NCI-H2227 (cell line): ENCODE results near the gene ADCK1.
"Not testable (repeated sequence)": the region's sequence is repeated elsewhere in the genome, so short reads cannot be mapped to it uniquely, and the experiment has no call there.

Experiments
- DNase-seq: peaks from one replicate; lab custom pipeline; 2025; ENCODE audit not compliant: unreplicated experiment; lab: John Stamatoyannopoulos, UW

ADCK1 gene

GRCh38 chr14:77892890-77893484 lies 93.1 kb downstream of the ADCK1 start:
- no peak for DNase-seq

GRCh38 chr14:77897374-77897773 lies 97.5 kb downstream of the ADCK1 start:
- no peak for DNase-seq

GRCh38 chr14:77902811-77903210 lies 102.9 kb downstream of the ADCK1 start:
- peak; percentile 65 for DNase-seq

GRCh38 chr14:77903221-77903620 lies 103.3 kb downstream of the ADCK1 start:
- peak; percentile 43 for DNase-seq

GRCh38 chr14:77903937-77904617 lies 104.2 kb downstream of the ADCK1 start:
- no peak for DNase-seq

GRCh38 chr14:77906446-77906845 lies 106.5 kb downstream of the ADCK1 start:
- no peak for DNase-seq

GRCh38 chr14:77908847-77909246 lies 108.9 kb downstream of the ADCK1 start:
- no peak for DNase-seq

- DNase-seq = no peak
Measured at GRCh38 chr14:77909911-77910310, 110.0 kb downstream of the ADCK1 start.

GRCh38 chr14:77910506-77910905 lies 110.6 kb downstream of the ADCK1 start:
- DNase-seq = no peak

- DNase-seq = no peak
Measured at GRCh38 chr14:77911356-77911755, 111.4 kb downstream of the ADCK1 start.

- DNase-seq = no peak
Measured at GRCh38 chr14:77912754-77913556, 113.0 kb downstream of the ADCK1 start.

GRCh38 chr14:77914073-77914721 lies 114.3 kb downstream of the ADCK1 start:
- no peak for DNase-seq

- not testable (repeated sequence) for DNase-seq
Measured at GRCh38 chr14:77915390-77915789, 115.5 kb downstream of the ADCK1 start.

GRCh38 chr14:77917491-77918201 lies 117.7 kb downstream of the ADCK1 start:
- no peak for DNase-seq

- no peak for DNase-seq
Measured at GRCh38 chr14:77918448-77918847, 118.5 kb downstream of the ADCK1 start.

- DNase-seq = no peak
Measured at GRCh38 chr14:77920312-77920711, 120.4 kb downstream of the ADCK1 start.

- no peak for DNase-seq
Measured at GRCh38 chr14:77921818-77922217, 121.9 kb downstream of the ADCK1 start.

GRCh38 chr14:77923131-77923936 lies 123.4 kb downstream of the ADCK1 start:
- peak; percentile 14 for DNase-seq

- DNase-seq = no peak
Measured at GRCh38 chr14:77924141-77924948, 124.4 kb downstream of the ADCK1 start.
